NCI-H1436 (cell line): ENCODE measurements around the gene NFKB1.

ENCODE experiments used
- DNase-seq: peaks from one replicate; lab custom pipeline; 2025; lab: John Stamatoyannopoulos, UW

Gene NFKB1

DNA sequence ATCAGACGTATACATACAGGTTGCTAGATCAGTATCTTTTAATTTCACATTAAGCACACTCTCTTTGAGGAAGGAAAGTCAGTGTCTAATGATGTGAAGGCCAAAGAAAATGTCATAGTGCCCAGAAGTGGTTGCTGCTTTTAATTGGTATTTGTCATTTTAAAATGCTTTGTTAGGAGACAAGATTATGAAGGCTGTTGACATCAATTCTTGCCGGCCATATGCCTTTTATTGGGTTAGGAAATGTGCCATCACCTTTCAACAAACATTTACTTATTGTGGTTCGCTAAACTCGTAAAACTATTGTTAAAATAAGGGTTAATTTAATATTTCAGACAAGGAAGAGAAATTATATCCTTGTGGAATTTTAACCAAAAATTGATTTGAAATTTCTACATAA is 32.2 kb downstream of the NFKB1 start:
- DNase-seq = no peak

DNA sequence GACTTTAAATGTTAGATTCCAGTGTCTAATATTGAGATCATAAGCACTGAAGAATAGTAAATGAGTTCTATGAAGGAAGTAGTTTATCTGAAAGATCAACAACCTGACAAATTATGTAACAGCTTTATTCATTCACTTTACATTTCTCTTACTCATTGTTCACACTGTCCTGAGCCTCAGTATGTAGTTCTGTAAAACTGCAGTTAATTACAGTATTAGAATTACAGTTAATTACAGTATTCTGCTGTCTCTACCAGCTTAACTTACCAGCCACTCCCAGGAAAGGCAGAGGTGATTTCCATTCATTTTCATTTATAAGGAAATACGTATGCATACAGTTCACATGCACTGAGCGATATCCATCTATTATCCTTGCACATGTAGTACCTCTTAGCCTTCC is 32.7 kb downstream of the NFKB1 start:
- peak; percentile 4 for DNase-seq

DNA sequence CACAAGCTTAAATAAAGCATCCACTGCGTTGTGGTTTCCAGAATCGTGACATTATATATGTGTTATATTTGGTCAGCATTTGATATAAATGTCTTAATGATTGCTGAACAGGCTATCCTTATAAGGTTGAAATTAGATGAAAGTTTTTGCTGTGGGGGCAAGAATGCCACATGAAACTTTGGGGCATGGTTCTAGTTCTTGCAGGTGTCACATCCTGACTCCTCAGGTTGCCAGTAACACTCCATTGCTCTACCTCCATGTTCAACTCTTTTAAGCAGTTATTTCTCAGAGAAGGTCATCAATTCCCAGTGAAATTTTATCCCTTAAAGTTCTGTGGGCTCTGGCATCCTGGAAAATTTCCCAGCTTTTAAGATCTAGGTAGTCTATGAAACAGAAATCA is 33.7 kb downstream of the NFKB1 start:
- DNase-seq = no peak

GRCh38 chr4:102535398-102536082 is 34.4 kb downstream of the NFKB1 start:
- no peak for DNase-seq

- DNase-seq = no peak
Observed at GRCh38 chr4:102536768-102537167, 35.6 kb downstream of the NFKB1 start.

DNA sequence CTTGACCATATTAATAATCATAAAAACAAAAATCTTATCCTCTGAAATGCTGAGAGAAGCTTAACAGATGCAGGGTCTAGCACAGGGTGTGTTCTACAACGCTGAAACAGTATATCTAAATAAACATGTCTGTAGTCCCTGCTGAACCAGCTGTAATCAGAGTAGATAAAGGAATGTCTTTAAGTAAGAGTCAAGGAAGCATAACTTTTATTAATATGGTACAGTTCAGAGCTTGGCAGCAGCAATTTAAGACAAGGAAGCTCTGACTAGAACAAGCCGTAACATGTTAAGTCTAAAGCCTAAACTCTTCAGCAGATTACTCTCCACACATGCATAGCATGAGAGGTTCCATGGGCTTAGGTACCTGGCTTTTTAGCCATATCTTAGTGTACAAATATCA is 36.1 kb downstream of the NFKB1 start:
- no peak for DNase-seq

DNA sequence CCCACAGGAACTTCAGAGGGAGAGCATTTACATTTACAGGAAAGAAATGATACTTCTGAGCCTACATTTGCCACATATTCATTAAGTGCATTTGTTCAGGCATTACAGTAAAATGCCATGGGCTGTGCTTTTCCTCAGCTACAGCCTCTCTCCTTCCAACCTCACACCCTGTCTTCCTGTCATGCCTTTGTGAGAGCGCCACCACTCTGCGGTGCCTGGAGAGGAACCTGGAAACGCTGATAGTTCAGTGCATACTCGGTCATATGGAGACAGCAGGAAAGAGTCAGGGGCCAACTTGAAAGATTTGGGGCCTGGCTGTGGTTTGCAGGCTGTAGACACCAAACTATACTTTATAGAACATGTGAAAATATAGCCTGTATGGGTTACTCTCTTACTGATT is 40.5 kb downstream of the NFKB1 start:
- DNase-seq = no peak

DNA sequence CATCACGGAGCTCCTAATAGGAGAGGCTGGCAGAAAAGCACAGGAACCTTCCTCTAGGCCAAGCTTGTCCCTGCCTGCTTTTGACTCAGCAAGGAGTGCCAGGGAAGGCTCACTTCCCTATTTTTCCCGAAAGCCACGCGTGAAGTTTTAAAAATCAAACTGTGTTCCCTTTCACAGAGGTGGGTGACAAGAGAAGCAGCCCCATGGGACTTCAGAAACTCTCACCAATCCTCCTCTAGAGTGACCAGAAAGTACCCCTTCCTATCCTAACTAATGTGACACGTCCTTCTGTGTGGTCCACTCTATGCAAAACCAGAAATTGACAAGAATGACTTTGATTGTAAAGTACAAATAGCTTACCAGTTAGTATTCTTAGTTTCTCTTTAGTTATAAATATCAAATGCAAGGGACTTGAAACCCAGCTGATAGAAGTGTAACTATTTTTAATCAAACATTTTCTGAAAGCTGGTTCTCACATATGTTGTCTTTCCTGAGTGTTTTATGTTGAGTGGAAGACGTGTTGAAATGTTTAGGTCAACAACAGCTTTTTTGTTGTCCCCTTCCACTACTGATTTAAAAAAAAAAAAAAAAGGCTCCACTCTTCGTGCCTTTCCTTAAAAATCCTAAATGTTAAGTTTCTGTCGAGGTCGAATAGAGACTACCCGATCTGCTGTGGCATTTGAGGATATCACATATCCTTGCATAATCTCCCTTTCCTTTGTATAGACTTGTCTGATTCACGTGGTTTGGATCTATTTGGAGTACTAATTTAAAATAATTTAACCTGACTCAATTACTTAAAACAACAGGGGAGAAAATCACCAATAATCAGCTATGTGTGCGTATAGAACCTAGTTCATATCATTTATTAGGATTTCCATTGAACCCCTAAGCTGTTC is 42.1 kb downstream of the NFKB1 start:
- no peak for DNase-seq

GRCh38 chr4:102546635-102547034 is 45.5 kb downstream of the NFKB1 start:
- no peak for DNase-seq

- no peak for DNase-seq
Observed at GRCh38 chr4:102547973-102548372, 46.8 kb downstream of the NFKB1 start.

GRCh38 chr4:102551958-102552565 is 50.9 kb downstream of the NFKB1 start:
- DNase-seq = no peak

DNA sequence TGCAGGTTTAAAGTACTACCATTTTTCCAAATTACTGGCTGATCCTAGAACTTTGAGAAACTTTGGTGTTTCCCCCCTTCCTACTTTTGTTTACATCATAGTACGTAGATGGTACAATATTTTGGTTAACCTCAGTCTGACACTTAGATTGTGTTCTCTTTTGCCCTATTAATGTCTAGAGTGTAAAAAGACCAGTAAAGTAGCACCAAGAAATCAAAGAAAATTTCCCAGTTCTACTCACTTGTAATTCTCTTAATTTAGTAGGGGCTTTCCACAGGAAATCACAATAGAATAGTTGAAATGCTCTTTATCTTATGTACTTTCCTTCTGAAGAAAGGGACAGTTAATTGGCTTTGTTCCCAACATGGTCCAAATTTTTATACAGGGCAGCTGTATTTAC is 51.6 kb downstream of the NFKB1 start:
- no peak for DNase-seq

GRCh38 chr4:102553982-102554381 is 52.8 kb downstream of the NFKB1 start:
- DNase-seq = no peak

DNA sequence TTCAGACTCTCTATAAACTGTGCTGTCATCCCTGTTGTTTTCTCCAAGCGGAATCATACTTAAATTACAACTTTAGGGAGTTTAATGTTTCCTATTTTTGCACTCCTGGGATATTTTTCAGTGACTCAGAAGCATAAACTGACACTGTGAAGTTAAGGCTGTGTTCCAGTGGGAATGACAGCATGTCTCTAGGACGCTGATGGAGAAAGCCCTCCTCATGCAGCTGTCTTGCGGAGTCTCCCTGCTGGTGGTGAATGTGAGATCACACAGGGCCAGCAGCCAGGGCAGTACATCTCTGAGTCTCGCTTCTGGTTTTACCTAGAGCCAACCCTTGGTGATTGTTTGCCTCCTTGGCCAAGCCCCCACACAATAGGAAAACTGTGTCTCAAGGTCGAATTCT is 53.3 kb downstream of the NFKB1 start:
- DNase-seq = no peak

- no peak for DNase-seq
Observed at GRCh38 chr4:102554992-102555391, 53.8 kb downstream of the NFKB1 start.

DNA sequence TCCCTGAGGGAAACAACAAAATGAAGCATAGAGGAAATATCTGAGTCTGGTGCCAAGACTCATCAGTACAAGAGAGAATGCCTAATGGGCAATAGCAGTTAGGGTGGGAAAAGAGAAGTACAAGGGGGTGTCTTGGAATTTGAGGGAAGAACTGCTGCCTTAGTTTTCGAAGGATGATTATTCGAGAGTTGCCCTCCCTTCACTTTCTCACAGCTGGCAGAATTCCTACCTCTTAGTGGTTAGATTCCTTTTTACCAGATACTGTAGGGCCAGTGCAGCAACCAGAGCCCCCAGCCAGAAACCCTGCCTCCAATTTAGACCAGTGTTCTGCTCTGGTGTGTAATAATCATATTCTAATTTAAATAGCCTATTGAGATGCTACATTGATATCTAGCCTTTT is 56.5 kb downstream of the NFKB1 start:
- DNase-seq = no peak

DNA sequence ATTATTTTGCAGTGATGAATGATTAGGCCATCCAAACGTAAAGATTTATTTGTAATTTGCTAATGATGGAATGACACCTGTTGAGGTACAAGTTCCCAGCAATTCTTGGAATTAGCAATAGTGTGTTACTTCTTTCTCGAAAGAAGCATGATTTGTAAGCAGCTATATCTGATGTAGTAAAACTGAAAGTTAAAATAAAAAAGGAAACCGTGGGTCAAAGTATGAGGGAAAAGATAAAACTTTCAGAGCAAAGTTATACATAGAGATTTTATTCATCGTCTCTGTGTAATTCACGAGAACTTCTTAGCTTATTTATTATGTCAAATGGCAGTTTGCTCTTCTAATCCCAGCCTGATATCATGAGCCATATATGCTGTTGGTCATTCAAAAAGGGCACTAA is 59.0 kb downstream of the NFKB1 start:
- no peak for DNase-seq

DNA sequence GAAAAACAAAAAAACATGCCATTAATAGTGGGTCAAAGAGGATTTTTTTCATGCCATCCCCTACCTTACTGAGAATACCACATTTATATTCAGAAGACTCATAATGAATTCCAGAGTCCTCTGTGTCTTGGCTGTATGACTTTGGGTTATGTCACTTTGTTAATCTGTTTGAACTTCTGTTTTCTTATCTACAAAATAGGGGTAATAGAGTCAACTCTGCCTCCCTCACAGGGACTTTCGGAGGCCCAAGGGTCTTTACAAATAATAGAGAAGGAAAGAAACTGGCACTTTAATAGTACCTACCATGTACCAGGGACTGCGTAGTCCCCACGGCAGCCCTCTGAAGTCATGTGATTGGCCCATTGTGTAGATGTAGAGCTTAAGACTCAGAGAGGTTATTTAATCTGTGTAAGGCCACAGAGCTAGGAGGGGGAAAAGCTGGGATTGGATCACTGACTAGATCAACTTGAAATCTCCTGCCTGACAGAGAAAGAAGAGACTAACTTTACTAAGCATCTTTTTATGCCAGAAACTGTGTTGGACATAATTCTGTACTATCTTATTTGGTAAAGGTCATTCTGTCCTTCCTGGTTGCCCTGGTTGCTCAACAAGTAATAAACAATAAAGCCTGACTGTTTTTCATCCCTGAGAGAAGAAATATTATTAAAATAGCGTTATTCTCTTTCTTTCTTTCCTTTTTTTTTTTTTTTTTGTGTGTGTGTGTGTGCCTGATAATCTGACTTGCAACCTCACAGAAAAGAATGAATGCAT is 59.6 kb downstream of the NFKB1 start:
- DNase-seq = no peak

GRCh38 chr4:102563000-102563399 is 61.8 kb downstream of the NFKB1 start:
- DNase-seq = no peak

- no peak for DNase-seq
Observed at GRCh38 chr4:102564399-102565059, 63.4 kb downstream of the NFKB1 start.

- DNase-seq = no peak
Observed at GRCh38 chr4:102565696-102566095, 64.5 kb downstream of the NFKB1 start.

- DNase-seq = no peak
Observed at GRCh38 chr4:102566426-102566825, 65.3 kb downstream of the NFKB1 start.
